GM21528 (cell line): ENCODE data around the gene TMEM140.
"Not testable (repeated sequence)": the region's sequence is repeated elsewhere in the genome, so short reads cannot be mapped to it uniquely, and the experiment has no call there.

Source experiments
- ATAC-seq: cut with Tn5 transposase; IDR thresholded peaks from one replicate; pipeline ENCODE4 v1.9.1; 2021; ENCODE audit warnings: mild to moderate bottlenecking, moderate library complexity; ENCODE audit not compliant: unreplicated experiment, low FRiP score

TMEM140 gene

DNA sequence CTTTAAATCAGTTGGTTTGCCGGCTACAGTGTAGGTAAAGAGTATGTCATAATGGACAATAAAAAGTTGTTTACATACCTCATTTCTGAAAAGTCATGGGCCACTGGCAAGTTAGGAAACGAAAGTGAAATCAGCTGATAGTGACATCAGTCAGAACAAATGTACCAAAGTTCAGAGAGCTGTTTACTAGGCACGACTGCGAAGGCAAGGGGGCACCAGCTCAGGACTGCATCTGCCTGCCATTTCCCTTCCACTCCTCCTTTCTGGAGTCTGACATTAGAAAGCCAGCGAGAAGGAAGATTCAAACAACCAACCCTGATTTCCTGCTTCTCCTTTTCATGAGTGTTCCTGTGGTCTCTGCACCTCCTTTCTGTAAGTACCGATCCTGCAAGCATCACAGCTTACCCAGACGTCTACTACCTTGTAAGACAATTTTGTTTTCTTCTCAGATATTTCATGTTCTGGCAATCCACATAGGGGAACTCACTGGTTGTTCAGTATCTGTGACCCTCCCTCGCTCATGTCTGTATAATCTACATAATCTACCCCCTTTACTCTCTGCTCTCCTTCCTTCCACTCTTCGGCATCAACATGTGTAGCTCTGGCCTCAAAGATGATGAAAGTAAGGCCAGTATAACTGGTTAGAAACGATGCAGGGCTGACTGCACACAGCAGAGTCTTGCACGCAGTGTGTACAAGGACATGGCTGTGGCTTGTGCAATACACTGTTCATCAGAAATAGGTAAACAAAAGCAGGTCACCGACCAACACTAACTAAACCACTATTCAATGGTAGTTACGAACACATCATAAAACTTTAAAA lies at the start of gene TMEM140:
Gene TMEM140 (plus strand): TSS at position 174 of the 823 bp plus-strand sequence. CDS start 16,370 bp downstream, outside the sequence.
- ATAC-seq: peak; percentile 70

GRCh38 chr7:135098391-135098790 lies 49.5 kb upstream of the TMEM140 start:
- ATAC-seq: no peak

- ATAC-seq: no peak
Measured at GRCh38 chr7:135100856-135101255, 47.0 kb upstream of the TMEM140 start.

DNA sequence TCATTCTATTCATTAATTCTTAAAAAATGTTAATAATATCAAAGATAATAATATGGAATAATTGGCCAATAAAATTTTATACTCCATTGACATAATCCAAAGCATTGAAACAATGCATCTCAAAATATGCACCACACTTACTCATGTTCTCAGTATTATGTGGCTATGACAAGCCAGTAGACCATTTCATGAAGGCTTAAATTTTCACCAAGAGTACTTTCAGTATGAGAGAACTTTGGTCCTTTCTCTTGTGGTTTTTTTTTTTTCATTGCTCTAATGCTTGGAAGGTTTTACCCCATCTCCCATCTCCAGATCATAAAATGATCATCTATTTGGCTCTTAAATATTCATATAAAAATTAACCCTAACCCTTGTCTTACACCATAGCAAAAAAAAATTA lies 45.5 kb upstream of the TMEM140 start:
- ATAC-seq: peak; percentile 70

GRCh38 chr7:135109562-135109961 lies 38.3 kb upstream of the TMEM140 start:
- ATAC-seq: no peak

- ATAC-seq: no peak
Measured at GRCh38 chr7:135109976-135110375, 37.9 kb upstream of the TMEM140 start.

DNA sequence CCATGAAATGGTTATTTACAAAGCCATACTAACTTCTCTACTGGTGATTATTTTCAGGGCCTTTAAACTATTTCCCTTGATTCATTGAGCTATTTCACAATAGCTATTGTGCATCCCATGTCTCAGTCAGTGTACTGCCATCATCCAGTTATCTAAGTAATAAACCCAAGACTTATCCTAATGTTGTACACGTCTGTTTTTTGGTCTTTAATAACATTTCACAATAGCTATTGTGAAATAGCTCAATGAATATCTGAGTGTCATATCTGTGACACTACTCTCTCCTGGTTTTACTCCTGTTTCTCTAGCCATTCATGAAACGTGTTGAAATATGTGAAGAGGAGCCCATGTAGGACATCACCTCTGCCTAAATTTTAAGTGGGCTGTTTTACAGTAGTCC lies 36.5 kb upstream of the TMEM140 start:
- ATAC-seq: no peak

DNA sequence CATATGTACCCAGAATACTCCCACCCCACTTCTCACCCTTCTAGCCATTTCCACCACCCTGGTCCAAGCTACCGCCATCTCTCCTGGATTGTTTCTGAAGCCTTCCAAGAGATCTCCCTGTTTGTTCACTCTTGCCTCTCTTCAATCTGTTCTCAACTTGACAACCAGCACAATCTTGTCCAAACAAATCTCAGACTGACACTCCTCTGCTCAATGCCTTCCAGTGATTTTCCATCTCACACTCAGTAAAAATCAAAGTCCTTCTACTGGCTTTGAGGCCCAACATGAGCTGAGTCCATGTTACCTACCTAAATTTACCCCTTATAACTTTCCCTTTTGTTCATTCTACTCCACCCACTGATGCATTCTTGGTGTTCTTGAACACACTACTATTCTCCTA lies 33.2 kb upstream of the TMEM140 start:
- no peak for ATAC-seq

GRCh38 chr7:135117096-135117495 lies 30.8 kb upstream of the TMEM140 start:
- no peak for ATAC-seq

- ATAC-seq: no peak
Measured at GRCh38 chr7:135121868-135122267, 26.0 kb upstream of the TMEM140 start.

DNA sequence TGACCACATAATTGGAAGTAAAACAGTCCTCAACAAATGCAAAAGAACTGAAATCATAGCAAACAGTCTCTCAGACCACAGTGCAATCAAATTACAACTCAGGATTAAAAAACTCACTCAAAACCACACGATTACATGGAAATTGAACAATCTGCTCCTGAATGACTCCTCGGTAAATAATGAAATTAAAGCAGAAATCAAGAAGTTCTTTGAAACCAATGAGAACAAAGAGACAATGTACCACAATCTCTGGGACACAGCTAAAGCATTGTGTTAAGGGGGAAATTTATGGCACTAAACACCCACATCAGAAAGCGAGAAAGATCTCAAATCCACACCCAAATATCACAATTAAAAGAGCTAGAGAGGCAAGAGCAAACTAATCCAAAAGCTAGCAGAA lies 23.2 kb upstream of the TMEM140 start:
- ATAC-seq: not testable (repeated sequence)

- ATAC-seq: no peak
Measured at GRCh38 chr7:135128931-135129330, 18.9 kb upstream of the TMEM140 start.

GRCh38 chr7:135129579-135129978 lies 18.3 kb upstream of the TMEM140 start:
- no peak for ATAC-seq

GRCh38 chr7:135143885-135144668 lies 3.8 kb upstream of the TMEM140 start:
- ATAC-seq: no peak

DNA sequence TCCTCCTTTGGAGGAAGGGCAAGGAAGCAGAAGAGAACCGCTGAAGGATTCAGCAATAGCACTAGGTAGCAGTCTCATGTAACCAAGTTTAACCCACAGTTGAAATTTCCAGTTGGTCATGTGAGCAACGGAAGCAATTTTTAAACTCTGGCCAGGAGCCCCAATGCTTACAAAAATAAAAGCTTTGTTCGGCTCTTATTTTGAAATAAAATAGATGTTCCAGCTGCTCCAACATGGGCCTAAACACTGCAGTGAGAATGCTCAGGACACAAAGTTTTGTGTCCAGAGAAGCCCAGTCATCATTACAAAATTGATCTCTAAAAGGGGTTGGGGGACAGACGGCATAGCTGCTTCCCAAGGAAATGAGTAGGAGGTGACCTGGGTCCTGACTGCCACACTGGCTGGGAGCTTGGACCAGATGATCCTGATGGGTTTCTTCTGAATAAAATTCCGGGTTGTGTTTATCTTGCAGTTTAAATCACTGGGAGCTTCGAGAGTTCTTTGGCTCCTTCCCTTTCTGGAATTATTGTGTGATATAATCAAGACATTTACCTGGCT lies 452 bp upstream of the TMEM140 start:
- ATAC-seq: peak; percentile 15

DNA sequence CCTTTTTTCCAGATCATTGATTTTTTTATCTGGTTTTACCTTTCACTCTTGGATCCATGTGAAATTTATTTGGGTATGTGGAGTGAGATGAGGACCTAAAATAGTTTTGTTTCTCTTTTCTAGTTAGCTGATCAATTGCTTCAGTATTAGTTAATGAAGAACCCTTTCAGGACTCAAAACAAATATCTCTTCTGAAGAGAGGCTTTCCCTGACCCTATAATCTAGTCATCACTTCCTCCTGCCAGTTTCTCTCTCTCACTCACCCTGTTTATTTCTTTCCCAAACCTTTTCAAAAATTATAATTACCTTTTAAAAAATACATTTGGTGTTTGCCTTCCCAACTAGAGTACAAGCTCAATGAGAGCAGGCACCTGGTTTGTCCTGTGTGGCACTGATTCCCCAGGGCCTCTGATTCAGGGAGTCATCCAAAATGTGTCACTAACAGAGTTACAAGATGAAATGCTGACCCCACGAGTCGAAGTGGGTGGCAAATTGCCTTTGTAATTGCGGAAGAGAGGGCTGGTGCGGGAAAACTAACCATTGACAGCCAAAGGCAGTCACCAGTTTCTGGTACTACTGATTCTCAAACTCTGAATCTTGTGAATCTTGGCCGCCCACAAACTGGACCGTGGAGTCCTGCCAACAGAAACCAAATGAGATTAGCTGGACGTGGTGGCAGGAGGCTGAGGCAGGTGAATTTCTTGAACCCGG lies 2.4 kb downstream of the TMEM140 start:
- ATAC-seq: no peak

DNA sequence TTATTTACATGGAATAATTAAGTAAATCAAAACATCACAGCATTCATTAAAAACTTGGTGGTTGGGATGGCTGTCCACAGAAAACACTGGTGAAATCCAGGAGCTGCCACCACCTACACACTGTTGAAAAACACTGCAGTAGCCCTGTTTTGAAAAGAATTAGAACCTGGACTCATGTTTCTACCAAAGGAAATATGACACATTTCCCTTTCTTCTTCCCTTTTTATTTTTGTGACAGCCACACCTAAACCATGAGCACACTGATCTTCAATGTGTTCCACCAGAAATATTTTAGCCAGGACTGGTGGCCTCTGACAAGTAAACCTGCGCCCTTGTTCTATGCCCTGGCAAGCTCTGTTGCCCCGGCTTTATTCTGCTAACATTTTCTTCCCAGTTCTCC lies 3.3 kb downstream of the TMEM140 start:
- ATAC-seq: no peak

- no peak for ATAC-seq
Measured at GRCh38 chr7:135151533-135151932, 3.7 kb downstream of the TMEM140 start.

GRCh38 chr7:135152442-135152841 lies 4.6 kb downstream of the TMEM140 start:
- ATAC-seq: no peak

DNA sequence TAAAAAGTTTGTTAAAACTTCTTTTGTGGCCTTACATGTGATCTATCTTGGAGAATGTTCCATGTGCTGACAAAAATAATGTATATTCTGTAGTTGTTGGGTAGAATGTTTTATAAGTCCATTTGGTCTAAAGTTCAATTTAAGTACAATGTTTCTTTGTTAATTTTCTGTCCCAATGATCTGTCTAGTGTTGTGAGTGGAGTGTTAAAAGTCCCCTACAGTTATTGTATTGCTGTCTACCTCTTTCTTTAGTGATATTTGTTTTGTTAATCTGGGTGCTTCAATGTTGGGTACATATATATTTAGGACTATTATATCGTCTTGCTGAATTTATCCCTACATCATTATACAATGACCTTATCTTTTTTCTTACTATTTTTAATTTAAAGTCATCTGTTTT lies 6.9 kb downstream of the TMEM140 start:
- no peak for ATAC-seq

GRCh38 chr7:135156290-135156689 lies 8.4 kb downstream of the TMEM140 start:
- no peak for ATAC-seq
